Caco-2 (cell line): ENCODE results near the gene TENM3. TPM values are rescaled to one million over a fixed set of nuclear protein-coding genes. Genes with fewer than 3 reads are reported as not detected.

ENCODE experiments used
- BruUV-seq: library from RNA; stranded (reverse); fragments of 400-500 nt; replicated peaks from 2 replicates; lab custom pipeline; 2021; lab: Mats Ljungman, UMichigan
- CTCF ChIA-PET: fragments of 300-600 bp; sonication (Branson Sonifier 250); formaldehyde crosslinking; loops from one replicate; lab custom pipeline; 2022; ENCODE audit warnings: antibody characterized with exemption; lab: Charles Lee
- POLR2A ChIA-PET: fragments of 300-600 bp; sonication (Branson Sonifier 250); formaldehyde crosslinking; loops from one replicate; lab custom pipeline; 2022; ENCODE audit warnings: antibody characterized with exemption; lab: Charles Lee
- DNase-seq, 2 experiments: peaks; one replicate each; pipeline versions ENCODE4 v3.0.0 to v3.0.0-alpha.2; 2020 to 2022
- H3K27me3 ChIP-seq: replicated peaks from 2 replicates; pipeline ENCODE4 v1.6.0; 2011; ENCODE audit warnings: low read length; ENCODE audit not compliant: control insufficient read depth, insufficient read depth
- H3K36me3 ChIP-seq: 2 replicates; pipeline ENCODE4 v1.5.1; 2011; ENCODE audit warnings: low read length; ENCODE audit not compliant: control insufficient read depth, insufficient read depth
- H3K4me1 ChIP-seq: fragments of 250-450 bp; sonication (Bioruptor Pico); 2 replicates; pipeline ENCODE4 v1.5.1; 2020; ENCODE audit warnings: mild to moderate bottlenecking
- H3K4me3 ChIP-seq: 2 replicates; pipeline ENCODE4 v1.5.1; 2011; ENCODE audit warnings: low read depth, mild to moderate bottlenecking, control low read depth, low read length
- H3K9me3 ChIP-seq: fragments of 250-450 bp; sonication (Bioruptor Pico); 2 replicates; pipeline ENCODE4 v1.5.1; 2020; ENCODE audit warnings: mild to moderate bottlenecking, moderate library complexity
- H3K27ac Mint-ChIP-seq: one replicate; pipeline ENCODE4 v1.8.0; 2022; ENCODE audit warnings: mixed read lengths; ENCODE audit not compliant: unreplicated experiment
- H3K27me3 Mint-ChIP-seq: one replicate; pipeline ENCODE4 v1.8.0; 2022; ENCODE audit warnings: mixed read lengths; ENCODE audit not compliant: insufficient read depth, unreplicated experiment
- H3K36me3 Mint-ChIP-seq: one replicate; pipeline ENCODE4 v1.8.0; 2022; ENCODE audit warnings: mild to moderate bottlenecking, mixed read lengths; ENCODE audit not compliant: insufficient read depth, unreplicated experiment
- H3K4me1 Mint-ChIP-seq: one replicate; pipeline ENCODE4 v1.8.0; 2022; ENCODE audit warnings: low read depth, mixed read lengths; ENCODE audit not compliant: unreplicated experiment
- H3K4me3 Mint-ChIP-seq: one replicate; pipeline ENCODE4 v1.8.0; 2022; ENCODE audit warnings: mild to moderate bottlenecking, moderate library complexity, mixed read lengths; ENCODE audit not compliant: unreplicated experiment
- H3K9me3 Mint-ChIP-seq: one replicate; pipeline ENCODE4 v1.8.0; 2022; ENCODE audit warnings: mixed read lengths; ENCODE audit not compliant: unreplicated experiment
- intact Hi-C: fragments of 100-400 bp; cut with micrococcal nuclease; formaldehyde crosslinking; loops from one replicate; pipeline ENCODE4 v1.10.0; 2022; ENCODE audit not compliant: unreplicated experiment
- total RNA-seq: library from RNA; stranded (reverse); gene quantifications from 2 replicates; pipeline ENCODE4 v1.2.3, GENCODE V29; 2022
- TF ChIP-seq, protein P1 (sequence below), 2 experiments: fragments of 200-600 bp in 1 of 2; IDR thresholded peaks; 1 replicate in 1 of 2; 2 replicates in 1 of 2; pipeline versions ENCODE4 v1.5.1 to v1.8.0; 2011 to 2022; ENCODE audit warnings: antibody characterized with exemption in 1 of 2, control low read depth in 1 of 2, inconsistent platforms in 1 of 2, low read depth in 1 of 2, low read length in 1 of 2, mild to moderate bottlenecking in 1 of 2, moderate library complexity in 1 of 2; ENCODE audit not compliant: insufficient read depth in 1 of 2, severe bottlenecking in 1 of 2, unreplicated experiment in 1 of 2

TENM3 gene
- total RNA-seq, 1 experiment from 2014 or later: 94.7 TPM

DNA sequence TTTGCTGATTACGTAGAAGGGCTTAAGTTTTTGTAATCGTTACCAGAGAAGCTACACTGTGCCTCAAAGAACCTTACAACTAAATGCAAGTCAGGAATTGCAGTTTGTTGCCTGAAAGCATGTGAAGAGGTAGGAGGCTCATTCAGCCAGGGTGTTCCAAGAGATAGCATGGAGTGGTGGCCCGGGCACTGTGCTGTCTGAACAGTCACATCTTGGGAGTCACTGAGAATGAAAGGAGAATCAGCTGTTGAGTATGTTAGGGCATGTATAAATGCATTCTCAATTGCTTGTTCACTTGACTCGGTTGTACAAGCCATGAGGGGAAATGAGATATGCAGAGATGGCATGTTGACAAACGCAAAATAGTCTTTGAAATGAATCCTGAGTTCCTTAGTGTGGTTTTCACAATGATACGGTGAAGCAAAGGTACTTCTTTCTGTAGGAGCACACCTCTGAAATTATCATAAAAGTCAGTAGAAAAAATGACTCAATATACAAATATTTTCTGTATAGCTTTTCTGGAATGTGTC, 513.0 kb downstream of the TENM3 start:
- Histone ChIP-seq H3K27me3 (no peaks in the 10 kb centered on the region), H3K4me1 (no peaks in the 10 kb centered on the region), H3K9me3 (no peaks in the 10 kb centered on the region), H3K36me3 (no peaks in the 10 kb centered on the region; the same call in 1 of the 2 replicates), H3K4me3 (no peak overlapping the region)
- Mint-ChIP-seq H3K27ac (no peak overlapping the region), H3K9me3 (no peaks in the 10 kb centered on the region), H3K36me3 (peaks cover 50% of the 10 kb centered on the region), H3K4me1 (no peaks in the 10 kb centered on the region), H3K4me3 (no peak overlapping the region), H3K27me3 (no peaks in the 10 kb centered on the region)
- ChIA-PET CTCF (no interaction called here), POLR2A (no interaction called here)
- DNase-seq: no peak
- intact Hi-C loops: no loop called here
- TF ChIP-seq, protein P1, sequence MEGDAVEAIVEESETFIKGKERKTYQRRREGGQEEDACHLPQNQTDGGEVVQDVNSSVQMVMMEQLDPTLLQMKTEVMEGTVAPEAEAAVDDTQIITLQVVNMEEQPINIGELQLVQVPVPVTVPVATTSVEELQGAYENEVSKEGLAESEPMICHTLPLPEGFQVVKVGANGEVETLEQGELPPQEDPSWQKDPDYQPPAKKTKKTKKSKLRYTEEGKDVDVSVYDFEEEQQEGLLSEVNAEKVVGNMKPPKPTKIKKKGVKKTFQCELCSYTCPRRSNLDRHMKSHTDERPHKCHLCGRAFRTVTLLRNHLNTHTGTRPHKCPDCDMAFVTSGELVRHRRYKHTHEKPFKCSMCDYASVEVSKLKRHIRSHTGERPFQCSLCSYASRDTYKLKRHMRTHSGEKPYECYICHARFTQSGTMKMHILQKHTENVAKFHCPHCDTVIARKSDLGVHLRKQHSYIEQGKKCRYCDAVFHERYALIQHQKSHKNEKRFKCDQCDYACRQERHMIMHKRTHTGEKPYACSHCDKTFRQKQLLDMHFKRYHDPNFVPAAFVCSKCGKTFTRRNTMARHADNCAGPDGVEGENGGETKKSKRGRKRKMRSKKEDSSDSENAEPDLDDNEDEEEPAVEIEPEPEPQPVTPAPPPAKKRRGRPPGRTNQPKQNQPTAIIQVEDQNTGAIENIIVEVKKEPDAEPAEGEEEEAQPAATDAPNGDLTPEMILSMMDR (IDR thresholded peaks at IDR 0.05; ENCODE audit: insufficient read depth in 1 of 2, low read depth in 1 of 2, low read length in 1 of 2, severe bottlenecking in 1 of 2, unreplicated experiment in 1 of 2): no peak
- BruUV-seq: no TSS peak

GRCh38 chr4:182758273-182758672, 515.1 kb downstream of the TENM3 start:
- no TSS peak for BruUV-seq

GRCh38 chr4:182760551-182761043, 517.4 kb downstream of the TENM3 start:
- no peaks in the 10 kb centered on the region for H3K9me3 Mint-ChIP-seq
- TF ChIP-seq, protein P1 (IDR thresholded peaks at IDR 0.05; ENCODE audit: insufficient read depth in 1 of 2, low read depth in 1 of 2, low read length in 1 of 2, severe bottlenecking in 1 of 2, unreplicated experiment in 1 of 2): no peak
- peaks cover 36% of the 10 kb centered on the region for H3K36me3 Mint-ChIP-seq
- BruUV-seq: no TSS peak
- peaks cover 7% of the 10 kb centered on the region for H3K4me1 ChIP-seq
- no peaks in the 10 kb centered on the region for H3K27me3 ChIP-seq
- H3K4me3 Mint-ChIP-seq: no peak overlapping the region
- POLR2A ChIA-PET: no interaction called here
- no peaks in the 10 kb centered on the region for H3K36me3 ChIP-seq
- H3K4me3 ChIP-seq: no peak overlapping the region
- CTCF ChIA-PET: no interaction called here
- H3K9me3 ChIP-seq: no peaks in the 10 kb centered on the region
- intact Hi-C loops: no loop called here
- H3K27me3 Mint-ChIP-seq: no peaks in the 10 kb centered on the region
- H3K4me1 Mint-ChIP-seq: peaks cover 17% of the 10 kb centered on the region
- DNase-seq: no peak
- no peak overlapping the region for H3K27ac Mint-ChIP-seq

More at GRCh38 chr4:182758273-182758672, 515.1 kb downstream of the TENM3 start:
- intact Hi-C loops: no loop called here
- Histone ChIP-seq H3K4me1 (no peaks in the 10 kb centered on the region), H3K36me3 (no peaks in the 10 kb centered on the region; the same call in 1 of the 2 replicates), H3K9me3 (no peaks in the 10 kb centered on the region), H3K4me3 (no peak overlapping the region), H3K27me3 (no peaks in the 10 kb centered on the region)
- Mint-ChIP-seq H3K27ac (no peak overlapping the region), H3K9me3 (no peaks in the 10 kb centered on the region), H3K36me3 (peaks cover 42% of the 10 kb centered on the region), H3K4me1 (no peaks in the 10 kb centered on the region), H3K4me3 (no peak overlapping the region), H3K27me3 (no peaks in the 10 kb centered on the region)
- TF ChIP-seq, protein P1 (IDR thresholded peaks at IDR 0.05; ENCODE audit: insufficient read depth in 1 of 2, low read depth in 1 of 2, low read length in 1 of 2, severe bottlenecking in 1 of 2, unreplicated experiment in 1 of 2): no peak
- no peak for DNase-seq
- ChIA-PET POLR2A (no interaction called here), CTCF (interaction anchor here (0.6 kb wide), 1 partner anchor 46 kb away, joined by 3 read pairs; no protein-coding TSS in a partner anchor)
